Adrenal gland (tissue), 12 donors: Measurements from ENCODE around the gene IKZF3. TPM values are rescaled to one million over a fixed set of nuclear protein-coding genes. Genes with fewer than 3 reads are reported as not detected.
A peak's percentile ranks its signal among the peaks of the same experiment; 100 is the strongest.

Experiments used
- DNase-seq, 7 donors: peaks; one replicate each; pipeline ENCODE4 v3.0.0-alpha.2; 2019 to 2020
- H3K27ac ChIP-seq, 5 donors: fragments of 200-600 bp; sonication (generic) in 4 of 5; 1 replicate in 3 of 5; 2 replicates in 2 of 5; pipeline versions ENCODE4 v1.5.1 to v1.8.0; 2016 to 2020; ENCODE audit warnings: mild to moderate bottlenecking in 1 of 5
- H3K27me3 ChIP-seq: fragments of 200-600 bp; 2 replicates; pipeline ENCODE4 v1.8.0; 2021
- H3K36me3 ChIP-seq, 2 donors: fragments of 200-600 bp; replicated peaks in 1 of 2; 1 replicate in 1 of 2; 2 replicates in 1 of 2; pipeline versions ENCODE4 v1.5.1 to v1.8.0; 2018 to 2022
- H3K4me1 ChIP-seq, 2 donors: fragments of 200-600 bp; replicated peaks in 1 of 2; 1 replicate in 1 of 2; 2 replicates in 1 of 2; pipeline versions ENCODE4 v1.5.1 to v1.8.0; 2018 to 2021
- H3K4me3 ChIP-seq, 4 donors: fragments of 200-600 bp; sonication (generic) in 3 of 4; one replicate each; pipeline ENCODE4 v1.5.1; 2016 to 2018
- H3K9me3 ChIP-seq, 3 donors: fragments of 200-600 bp; sonication (generic) in 1 of 3; replicated peaks in 1 of 3; 1 replicate in 2 of 3; 2 replicates in 1 of 3; pipeline versions ENCODE4 v1.5.1 to v1.8.0; 2016 to 2021
- POLR2A ChIP-seq, 2 donors: fragments of 450-650 bp; IDR thresholded peaks; one replicate each; pipeline ENCODE4 v1.6.1; 2017; ENCODE audit warnings: antibody characterized with exemption in 2 of 2, mild to moderate bottlenecking in 2 of 2, moderate library complexity in 1 of 2
- WGBS, 4 donors: extraction: QIAGEN DNeasy Blood & Tissue Kit in 2 of 4; methylation state at CpG; one replicate each; pipeline versions ENCODE4 v1.1.5 to v1.1.7; 2013 to 2017; 5-methylcytosine and 5-hydroxymethylcytosine counted together
- intact Hi-C, 2 donors: fragments of 100-400 bp; cut with DNase I; formaldehyde crosslinking; loops; one replicate each; pipeline versions ENCODE4 v1.14.1 to v1.15.0; 2022 to 2023
- polyA plus RNA-seq, 3 donors: library from polyadenylated mRNA; stranded (reverse); fragments of 200-250 nt in 2 of 3; fragments of 350-450 nt in 1 of 3; fragmentation: Illumina TruSeq in 1 of 3; extraction: RNeasy Lipid Tissue Mini Kit (QIAGEN cat#74804) in 1 of 3; gene quantifications; one replicate each; pipeline ENCODE4 v1.2.3, GENCODE V29; 2013 to 2014
- total RNA-seq, 9 donors: library from RNA; depleted of rRNA in 4 of 9; stranded (reverse); fragments of >200 nt in 4 of 9; fragments of 120-200 nt in 1 of 9; fragmentation: NEBNext Ultra II Directional in 1 of 9; extraction: Animal tissue kit (Norgen Biotek cat#: 25700) in 1 of 9; gene quantifications; one replicate each; pipeline versions ENCODE4 v1.1.0 to v1.2.4, GENCODE V29; 2013 to 2023
- TF ChIP-seq, protein P1 (sequence below), 6 experiments: fragments of 450-650 bp in 4 of 6; fragments of 200-600 bp in 2 of 6; sonication (generic) in 1 of 6; IDR thresholded peaks; 1 replicate in 5 of 6; 2 replicates in 1 of 6; pipeline versions ENCODE4 v1.5.1 to v1.8.0; 2016 to 2021; ENCODE audit warnings: antibody characterized with exemption in 6 of 6, mild to moderate bottlenecking in 2 of 6, moderate library complexity in 1 of 6
- donor health status: healthy with polysubstance abuse.
- donor health status: Bipolar disorder and iron deficiency.
- donor health status: DM: yes; HTN: yes; CAD: no.
- donor health status: DM: no; HTN: no; CAD: no.
- donor health status: DM: no; HTN: no; CAD: no.
- donor health status: DM: yes; HTN: yes; CAD: no.

IKZF3 gene
- total and polyA plus RNA-seq, 12 donors: 0.06 to 3.6 (median 0.86) TPM

- Histone ChIP-seq H3K36me3 (no peaks in the 10 kb centered on the region), H3K27me3 (peaks cover 10% of the 10 kb centered on the region), H3K4me3 (no peak overlapping the region), H3K9me3 (no peaks in the 10 kb centered on the region), H3K27ac (no peak overlapping the region), H3K4me1 (peaks cover 0 to 3% of the 10 kb centered on the region in 2 donors)
- DNase-seq: peak in 1 of 7 donors; percentile 6
- WGBS, 4 donors: 79 to 93% (median 89%) methylated on average over 3 to 7 of the region's 7 CpGs
- intact Hi-C loops: no loop called here
- TF ChIP-seq, protein P1, sequence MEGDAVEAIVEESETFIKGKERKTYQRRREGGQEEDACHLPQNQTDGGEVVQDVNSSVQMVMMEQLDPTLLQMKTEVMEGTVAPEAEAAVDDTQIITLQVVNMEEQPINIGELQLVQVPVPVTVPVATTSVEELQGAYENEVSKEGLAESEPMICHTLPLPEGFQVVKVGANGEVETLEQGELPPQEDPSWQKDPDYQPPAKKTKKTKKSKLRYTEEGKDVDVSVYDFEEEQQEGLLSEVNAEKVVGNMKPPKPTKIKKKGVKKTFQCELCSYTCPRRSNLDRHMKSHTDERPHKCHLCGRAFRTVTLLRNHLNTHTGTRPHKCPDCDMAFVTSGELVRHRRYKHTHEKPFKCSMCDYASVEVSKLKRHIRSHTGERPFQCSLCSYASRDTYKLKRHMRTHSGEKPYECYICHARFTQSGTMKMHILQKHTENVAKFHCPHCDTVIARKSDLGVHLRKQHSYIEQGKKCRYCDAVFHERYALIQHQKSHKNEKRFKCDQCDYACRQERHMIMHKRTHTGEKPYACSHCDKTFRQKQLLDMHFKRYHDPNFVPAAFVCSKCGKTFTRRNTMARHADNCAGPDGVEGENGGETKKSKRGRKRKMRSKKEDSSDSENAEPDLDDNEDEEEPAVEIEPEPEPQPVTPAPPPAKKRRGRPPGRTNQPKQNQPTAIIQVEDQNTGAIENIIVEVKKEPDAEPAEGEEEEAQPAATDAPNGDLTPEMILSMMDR (IDR thresholded peaks at IDR 0.05): no peak
- no peak for TF ChIP-seq POLR2A (IDR thresholded peaks at IDR 0.05)
These were observed 118.0 kb downstream of the IKZF3 start for GRCh38 chr17:39746145-39746461.

- H3K9me3 ChIP-seq: no peaks in the 10 kb centered on the region
- no peak overlapping the region for H3K27ac ChIP-seq
- H3K27me3 ChIP-seq: peaks cover 12% of the 10 kb centered on the region
- TF ChIP-seq, protein P1 (IDR thresholded peaks at IDR 0.05): no peak
- no peak for TF ChIP-seq POLR2A (IDR thresholded peaks at IDR 0.05)
- H3K4me3 ChIP-seq: no peak overlapping the region
- H3K36me3 ChIP-seq: no peaks in the 10 kb centered on the region
- 82 to 93% (median 90%) methylated on average over 3 to 23 of the region's 23 CpGs for WGBS, 4 donors
- no peak for DNase-seq
- peaks cover 0 to 3% of the 10 kb centered on the region in 2 donors for H3K4me1 ChIP-seq
- intact Hi-C loops: no loop called here
These were observed 118.6 kb downstream of the IKZF3 start for GRCh38 chr17:39745335-39746144.

DNA sequence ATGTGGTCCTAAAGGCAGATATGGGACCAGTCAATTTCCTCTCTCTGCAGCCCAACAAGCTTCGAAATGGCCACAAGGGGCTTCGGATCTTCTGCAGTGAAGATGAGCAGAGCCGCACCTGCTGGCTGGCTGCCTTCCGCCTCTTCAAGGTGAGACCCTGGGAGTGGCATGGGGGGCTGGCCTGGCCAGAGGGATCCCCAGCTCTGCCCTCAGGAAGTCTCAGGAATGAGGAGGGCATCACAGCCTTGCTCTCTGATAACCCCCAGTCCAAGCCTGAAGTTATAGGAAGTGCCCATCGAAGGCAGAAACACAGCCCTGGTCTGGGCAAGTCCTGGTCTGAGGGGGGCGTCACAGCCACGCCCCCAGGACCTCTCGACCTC lies 119.3 kb downstream of the IKZF3 start:
- H3K4me1 ChIP-seq: no peaks in the 10 kb centered on the region
- H3K27me3 ChIP-seq: peaks cover 17% of the 10 kb centered on the region
- TF ChIP-seq POLR2A (IDR thresholded peaks at IDR 0.05): no peak
- TF ChIP-seq, protein P1 (IDR thresholded peaks at IDR 0.05): no peak
- no peaks in the 10 kb centered on the region for H3K36me3 ChIP-seq
- DNase-seq: peak in 1 of 7 donors; percentile 3
- intact Hi-C loops: no loop called here
- H3K27ac ChIP-seq: no peak overlapping the region
- 41 to 89% (median 69%) methylated on average over 4 to 8 of the region's 8 CpGs for WGBS, 4 donors
- no peak overlapping the region for H3K4me3 ChIP-seq
- H3K9me3 ChIP-seq: no peaks in the 10 kb centered on the region

DNA sequence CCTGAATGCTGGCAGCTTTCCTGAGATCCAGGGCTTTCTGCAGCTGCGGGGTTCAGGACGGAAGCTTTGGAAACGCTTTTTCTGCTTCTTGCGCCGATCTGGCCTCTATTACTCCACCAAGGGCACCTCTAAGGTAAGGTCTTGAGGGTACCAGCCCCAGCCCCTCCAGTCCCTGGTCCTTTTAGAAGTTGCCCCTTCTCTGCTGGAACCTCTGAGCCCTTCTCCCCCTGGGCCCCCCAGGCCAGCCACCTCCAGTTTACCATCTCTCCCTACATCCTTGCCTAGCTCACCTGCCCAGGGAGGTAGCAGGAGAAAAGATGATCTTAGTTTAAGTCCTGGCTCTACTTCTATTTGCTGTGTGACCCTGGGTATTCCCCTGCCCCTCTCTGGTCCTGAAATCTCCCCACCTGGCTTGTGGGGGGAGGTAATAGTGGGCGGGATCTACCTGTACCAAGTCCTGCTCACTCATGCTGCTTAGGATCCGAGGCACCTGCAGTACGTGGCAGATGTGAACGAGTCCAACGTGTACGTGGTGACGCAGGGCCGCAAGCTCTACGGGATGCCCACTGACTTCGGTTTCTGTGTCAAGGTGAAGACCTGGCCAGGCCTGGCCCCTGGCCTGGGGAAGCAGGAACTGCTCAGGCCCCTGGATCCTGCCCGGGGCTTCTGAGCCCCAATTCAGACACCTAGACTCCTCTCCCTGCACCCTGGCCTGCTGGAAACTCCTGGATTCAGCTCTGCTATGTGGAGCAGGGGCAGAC lies 119.9 kb downstream of the IKZF3 start:
- intact Hi-C loops: no loop called here
- Histone ChIP-seq H3K4me1 (peaks cover 0 to 4% of the 10 kb centered on the region in 2 donors), H3K36me3 (no peaks in the 10 kb centered on the region), H3K27me3 (peaks cover 20% of the 10 kb centered on the region), H3K4me3 (no peak overlapping the region), H3K27ac (no peak overlapping the region), H3K9me3 (no peaks in the 10 kb centered on the region)
- WGBS, 4 donors: 76 to 83% (median 80%) methylated on average over 5 to 16 of the region's 16 CpGs
- no peak for TF ChIP-seq POLR2A (IDR thresholded peaks at IDR 0.05)
- TF ChIP-seq, protein P1 (IDR thresholded peaks at IDR 0.05): no peak
- peak in 1 of 7 donors; percentile 4 for DNase-seq
